NCI-H446 treated with DMSO at 0.1 percent for 48 hours (cell line): ENCODE measurements around the gene TMEM184B.

Experiments
- DNase-seq: peaks from one replicate; lab custom pipeline; 2025; lab: John Stamatoyannopoulos, UW

Gene TMEM184B

DNA sequence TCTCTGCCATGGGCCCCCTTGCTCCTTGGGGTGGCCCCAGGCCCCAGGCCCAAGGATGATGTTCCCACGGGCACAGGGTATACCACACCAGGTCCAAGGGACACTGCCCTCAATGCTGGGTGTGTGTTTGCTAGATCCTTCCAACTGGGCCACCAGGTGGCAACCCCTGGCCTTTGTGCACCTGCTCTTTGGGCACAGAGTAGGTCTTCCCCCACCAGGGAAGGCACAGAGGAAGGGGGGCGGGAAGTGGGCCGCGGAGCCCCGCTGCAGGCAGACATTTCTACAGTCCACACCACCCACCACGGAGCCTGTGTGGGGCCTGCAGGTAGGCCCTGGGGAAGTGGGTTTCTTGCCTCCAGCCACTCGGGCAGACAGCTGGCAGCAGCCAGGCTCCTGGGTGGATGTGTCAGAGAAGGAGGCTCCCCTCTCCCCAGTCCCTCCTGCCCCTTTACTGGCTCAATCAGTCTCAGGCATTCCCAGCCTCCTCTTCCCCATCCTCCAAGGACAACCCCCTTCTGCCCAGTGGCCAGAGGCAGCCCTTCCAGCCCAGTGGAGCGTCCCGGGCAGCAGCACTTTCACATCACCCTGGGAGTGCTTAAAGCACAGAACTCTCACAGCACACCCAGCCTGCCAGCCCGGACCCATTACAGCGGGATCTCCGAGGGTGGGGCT lies 49.4 kb downstream of the TMEM184B start:
- DNase-seq, result no peak

DNA sequence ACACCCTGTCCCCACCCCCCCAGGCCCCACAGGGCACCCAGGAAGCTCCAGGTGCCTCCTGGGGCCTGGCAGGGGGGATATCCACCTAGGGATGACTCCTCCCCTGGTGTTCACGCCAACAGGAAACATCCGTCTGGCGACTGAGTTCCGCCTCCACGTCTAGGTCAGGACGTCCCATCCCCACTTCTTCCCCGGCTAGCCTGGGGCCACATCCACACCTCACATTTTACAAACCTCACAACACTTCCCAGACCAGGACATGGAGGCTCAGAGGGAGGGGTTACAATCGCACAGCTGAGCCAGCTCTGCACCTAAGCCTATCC lies 50.1 kb downstream of the TMEM184B start:
- DNase-seq, result no peak

DNA sequence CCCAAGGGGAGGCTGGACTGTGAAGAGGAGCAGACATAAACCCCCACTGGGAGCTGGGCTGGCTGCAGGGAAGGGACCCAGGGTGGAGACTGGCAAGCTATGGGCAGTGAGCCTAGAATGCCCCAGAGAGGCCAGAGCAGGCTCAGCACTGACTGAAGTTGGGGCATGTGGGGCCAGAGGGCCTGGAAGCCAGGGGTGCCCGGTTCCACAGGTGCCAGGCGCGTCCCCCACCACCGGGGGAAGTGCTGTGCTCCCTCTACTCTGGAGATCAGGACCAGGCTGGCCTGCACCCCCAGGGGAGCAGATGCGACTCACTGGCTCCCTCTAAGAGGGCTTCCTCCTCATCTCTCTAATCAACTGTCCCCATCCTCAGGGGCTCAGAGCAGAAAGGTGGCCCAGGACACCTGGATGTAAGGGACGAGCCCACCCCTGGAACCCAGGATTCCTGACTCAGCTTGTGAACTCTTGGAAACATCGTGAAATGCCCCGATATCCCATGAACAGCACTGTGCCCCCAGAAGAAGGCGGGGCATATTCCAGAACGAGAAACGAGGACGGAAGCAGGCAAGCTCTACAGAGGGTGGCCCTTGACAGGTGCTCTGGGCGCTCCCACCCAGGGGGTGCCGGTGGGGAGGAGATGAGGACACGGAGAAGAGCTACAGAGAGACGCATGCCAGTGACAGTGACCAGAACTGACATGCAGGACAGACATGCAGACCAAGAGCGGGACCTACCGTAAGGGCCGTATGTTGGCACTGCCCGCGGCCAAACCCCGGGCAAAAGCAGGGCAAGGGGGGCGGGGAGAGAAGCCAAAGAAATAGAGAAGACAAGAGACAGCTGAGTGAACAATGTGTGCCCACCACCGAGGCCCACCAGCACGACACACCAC lies 50.7 kb downstream of the TMEM184B start:
- no peak for DNase-seq

DNA sequence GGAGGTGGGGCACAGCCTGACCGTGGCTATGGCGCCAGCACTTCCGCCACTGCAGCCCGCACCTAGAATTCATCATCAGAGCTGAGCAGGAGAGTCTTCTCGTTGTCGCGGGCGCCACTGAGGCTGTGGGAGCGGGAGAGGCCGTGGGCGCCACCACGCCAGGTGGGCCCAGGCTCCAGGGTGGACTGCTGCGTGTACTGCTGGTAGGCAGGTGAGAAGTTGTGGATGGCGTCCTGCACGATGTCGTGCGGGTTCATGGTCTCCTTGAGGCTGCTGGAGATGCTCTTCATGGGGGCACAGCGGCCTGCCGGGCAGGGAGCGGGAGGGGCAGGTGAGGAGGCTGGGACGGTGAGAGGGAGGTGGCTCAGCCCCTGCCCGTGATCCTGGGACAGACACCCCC lies 51.4 kb downstream of the TMEM184B start:
- no peak for DNase-seq

DNA sequence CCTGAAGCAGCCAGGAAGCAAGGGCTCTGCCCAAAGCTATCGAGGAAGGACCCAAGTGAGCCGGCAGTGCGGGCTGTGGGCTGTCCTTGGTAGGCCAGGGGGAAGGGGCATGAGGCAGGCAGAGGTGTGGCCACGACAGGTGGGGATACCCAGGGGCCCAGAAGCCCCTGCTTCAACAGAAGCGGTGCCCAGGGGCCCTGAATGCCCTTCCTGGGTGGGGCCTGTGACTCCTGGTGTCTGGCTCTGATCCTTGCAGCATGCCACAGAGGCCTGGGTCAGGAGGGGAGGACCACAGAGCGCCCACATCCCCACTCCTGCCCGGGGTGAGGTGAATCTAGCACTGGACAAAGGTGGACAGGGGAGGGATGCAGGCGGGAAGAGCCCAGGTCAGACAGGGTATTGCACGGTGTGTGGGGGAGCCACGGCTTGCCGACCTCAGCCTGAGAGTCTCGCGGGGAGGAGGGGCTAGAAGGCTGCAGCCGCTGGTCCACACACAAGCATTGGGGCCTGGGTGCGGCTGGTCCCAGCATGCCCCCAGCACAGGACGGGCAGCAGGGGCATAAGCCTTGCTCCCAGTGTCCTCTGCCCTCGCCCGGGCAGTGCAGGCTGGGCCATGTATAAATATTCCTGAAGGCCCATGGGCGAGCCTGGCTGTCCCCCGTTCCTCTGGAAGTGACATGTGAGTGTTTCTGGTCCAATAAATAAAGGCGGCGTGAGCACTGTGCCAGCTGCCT lies 52.0 kb downstream of the TMEM184B start:
- DNase-seq, result no peak

DNA sequence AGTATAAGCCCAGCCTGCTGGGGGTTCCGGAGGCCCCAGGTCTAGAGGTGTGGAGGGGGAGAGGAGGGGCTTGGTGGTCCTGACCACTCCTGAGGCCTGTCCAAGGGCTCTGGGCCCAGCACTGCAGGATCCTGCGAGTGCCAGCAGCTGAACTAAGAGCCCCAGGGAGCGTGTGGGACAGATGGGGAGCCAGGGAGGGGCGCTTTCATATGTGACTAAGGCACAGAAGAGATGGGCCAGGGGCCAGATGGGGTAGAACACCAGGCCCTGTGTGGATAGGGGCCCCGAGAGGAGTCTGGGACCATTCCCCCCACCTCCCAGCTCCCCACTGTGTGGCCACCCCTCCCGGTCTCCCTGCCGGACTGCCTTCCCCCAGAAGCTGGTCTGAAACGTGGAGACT lies 52.6 kb downstream of the TMEM184B start:
- no peak for DNase-seq

DNA sequence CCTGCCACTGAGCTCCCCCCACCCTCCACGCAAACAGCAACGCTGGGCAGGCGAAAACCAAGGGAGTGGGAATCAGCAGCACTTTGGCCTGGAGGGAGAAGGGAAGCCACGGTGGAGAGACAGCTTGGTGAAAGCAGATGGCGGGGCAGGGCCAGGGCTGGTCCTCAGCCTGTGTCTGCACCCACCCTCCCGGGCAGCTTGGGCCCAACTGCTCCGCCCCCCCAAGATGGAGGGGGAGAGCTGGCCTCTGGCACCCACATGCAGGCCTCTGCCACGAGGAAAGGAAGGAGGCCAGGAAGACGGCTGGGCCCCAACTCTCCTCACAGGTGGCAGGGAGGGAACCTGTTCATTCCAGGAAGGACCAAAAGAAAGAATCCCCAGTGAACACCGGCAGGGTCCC lies 53.2 kb downstream of the TMEM184B start:
- DNase-seq, result peak; percentile 33

DNA sequence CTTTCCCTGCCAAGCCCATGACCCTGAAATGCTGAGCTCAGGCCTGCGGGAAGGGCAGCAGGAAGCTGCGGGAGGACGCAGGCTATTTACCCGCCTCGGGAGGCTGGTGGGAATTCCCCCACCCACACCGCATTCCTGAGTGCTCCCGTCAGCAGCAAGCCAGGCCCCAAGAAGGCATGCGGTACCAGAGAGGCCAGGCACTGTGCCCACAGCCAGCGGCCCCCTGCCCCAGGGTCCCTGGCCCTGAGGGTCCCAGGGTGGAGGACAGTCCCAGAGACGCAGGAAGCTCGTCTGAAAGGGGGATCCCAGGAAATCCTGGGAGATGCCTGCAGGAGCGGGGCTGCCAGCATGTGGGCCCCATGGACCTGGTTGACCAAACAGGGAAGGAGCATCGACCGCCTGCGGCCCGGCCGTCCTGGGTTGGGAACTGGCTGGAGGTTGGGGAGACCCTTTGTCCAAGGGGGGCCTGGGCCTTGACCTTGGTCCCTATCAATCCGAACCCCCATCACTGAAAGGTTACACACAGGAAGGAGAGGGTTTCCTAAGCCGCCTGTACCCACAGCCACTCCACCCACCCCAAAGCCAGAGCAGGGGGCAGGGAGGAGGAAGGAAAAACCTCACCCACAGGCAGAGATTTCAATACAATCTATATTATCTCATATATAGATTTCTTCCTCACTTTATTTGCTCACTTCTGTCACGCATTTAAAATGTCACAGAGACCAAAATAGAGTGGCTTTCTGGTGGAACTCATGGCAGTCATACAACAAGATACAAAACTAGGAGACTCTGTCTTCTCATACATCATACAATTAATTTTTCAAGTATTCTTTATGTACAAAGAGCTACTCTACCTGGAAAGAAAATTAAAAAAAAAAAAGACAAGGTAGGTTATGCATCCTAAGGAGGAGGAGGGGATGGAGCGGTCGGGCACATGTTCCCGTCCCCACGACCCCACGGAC lies 53.9 kb downstream of the TMEM184B start:
- DNase-seq, result no peak

DNA sequence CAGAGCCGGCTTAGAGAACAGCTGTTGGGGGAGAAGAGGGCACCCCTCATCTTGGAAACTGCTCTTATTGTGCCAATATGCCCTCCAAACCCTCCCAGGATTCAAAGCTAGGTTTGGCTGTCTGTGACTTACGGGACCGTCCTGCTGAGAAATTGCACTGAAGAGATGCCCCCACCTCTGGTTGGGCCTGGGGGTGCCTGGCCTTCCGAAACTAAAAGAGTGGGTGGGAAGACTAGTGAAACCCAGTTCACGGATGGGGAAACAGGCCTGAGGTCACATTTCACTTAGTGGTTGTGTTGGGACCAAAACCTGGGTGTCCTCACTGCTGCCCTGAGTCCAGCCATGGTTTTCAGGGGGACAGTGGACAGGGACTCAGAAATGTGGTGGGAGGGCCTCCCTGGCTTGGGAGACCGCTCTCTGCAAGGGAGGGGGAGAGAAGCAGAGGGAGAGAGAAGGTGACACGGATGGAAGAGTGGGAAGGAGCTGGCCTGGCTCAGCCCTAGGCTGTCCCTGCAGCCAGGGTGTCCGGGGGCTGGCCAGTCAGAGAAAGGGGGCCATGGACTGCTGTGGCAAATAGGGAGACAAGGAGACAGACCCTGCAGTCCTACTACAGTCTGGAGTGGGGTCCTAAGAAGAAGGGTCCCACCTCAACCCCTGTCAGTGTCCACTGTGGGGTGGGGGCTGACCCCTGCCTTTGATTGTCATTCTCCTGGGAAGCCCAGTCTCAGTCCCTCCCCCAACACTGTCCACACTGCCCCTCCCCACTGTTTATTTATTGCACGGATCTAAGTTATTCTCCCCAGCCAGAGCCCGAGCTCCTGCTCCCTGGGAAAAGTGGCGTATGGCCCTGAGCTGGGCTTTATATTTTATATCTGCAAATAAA lies 57.4 kb downstream of the TMEM184B start:
- no peak for DNase-seq

DNA sequence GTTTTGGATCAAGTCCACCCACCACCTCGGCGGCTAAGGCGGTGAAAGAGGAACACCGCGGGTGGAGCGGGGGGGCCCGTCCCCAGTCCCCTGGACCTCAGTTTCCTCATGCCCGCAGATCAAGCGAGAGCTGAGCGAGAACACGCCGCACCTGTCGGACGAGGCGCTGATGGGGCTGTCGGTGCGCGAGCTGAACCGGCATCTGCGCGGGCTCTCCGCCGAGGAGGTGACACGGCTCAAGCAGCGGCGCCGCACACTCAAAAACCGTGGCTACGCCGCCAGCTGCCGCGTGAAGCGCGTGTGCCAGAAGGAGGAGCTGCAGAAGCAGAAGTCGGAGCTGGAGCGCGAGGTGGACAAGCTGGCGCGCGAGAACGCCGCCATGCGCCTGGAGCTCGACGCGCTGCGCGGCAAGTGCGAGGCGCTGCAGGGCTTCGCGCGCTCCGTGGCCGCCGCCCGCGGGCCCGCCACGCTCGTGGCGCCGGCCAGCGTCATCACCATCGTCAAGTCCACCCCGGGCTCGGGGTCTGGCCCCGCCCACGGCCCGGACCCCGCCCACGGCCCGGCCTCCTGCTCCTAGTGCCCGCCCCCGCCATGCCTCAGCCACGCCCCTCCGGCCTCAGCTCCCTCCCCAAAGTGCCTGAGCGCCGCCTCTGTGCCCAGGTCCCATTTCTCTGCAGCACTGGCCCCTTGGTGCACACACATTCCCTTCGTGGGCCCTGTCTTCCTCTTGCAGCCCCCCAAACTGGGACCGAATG lies 58.3 kb downstream of the TMEM184B start:
- DNase-seq, result no peak

DNA sequence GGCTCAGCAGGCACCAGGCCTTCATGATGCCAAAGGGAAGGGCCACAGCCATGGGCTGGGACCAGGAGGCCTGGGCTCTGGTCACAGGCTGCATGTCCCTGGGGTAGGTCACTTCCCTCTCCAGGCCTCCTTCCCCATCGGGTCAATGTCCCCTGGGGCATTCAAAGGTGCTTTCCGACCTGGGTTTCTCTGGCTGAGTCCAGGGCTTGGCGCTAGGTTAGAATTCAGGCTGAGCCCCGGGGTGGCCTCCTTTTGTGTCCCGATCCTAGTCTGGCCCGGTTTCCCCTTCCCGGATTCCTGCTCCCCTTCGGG lies 58.9 kb downstream of the TMEM184B start:
- no peak for DNase-seq

DNA sequence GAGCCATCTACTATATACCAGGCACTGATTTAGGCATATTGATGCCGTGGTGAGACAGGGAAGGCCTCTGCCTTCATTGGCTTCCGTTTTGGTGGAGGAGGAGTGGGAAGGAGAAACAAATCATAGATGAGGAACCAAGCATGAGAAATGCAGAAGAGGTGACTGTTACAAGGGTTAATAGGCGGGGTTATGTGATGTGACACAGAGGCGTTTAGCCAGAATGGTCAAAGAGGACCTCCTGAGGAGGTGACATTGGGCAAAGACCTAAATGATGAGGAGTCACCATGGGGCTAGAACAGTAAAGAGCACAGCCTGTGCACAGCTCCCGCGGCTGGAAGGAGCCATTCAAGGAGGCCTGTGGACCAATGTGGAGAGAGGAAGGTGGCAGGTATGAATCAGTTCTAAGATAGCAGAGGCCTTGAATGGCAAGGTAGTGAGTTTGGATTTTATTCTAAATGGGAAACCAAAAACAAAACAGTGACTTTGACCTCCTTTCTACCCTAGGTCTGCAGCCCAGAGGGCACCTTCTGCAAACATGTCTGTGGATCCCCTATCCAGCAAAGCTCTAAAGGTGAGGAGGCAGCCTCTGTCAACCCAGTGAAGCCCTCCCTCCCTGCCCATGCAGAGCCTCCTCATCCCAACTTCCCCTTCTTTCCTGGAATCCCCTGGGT lies 59.4 kb downstream of the TMEM184B start:
- no peak for DNase-seq

DNA sequence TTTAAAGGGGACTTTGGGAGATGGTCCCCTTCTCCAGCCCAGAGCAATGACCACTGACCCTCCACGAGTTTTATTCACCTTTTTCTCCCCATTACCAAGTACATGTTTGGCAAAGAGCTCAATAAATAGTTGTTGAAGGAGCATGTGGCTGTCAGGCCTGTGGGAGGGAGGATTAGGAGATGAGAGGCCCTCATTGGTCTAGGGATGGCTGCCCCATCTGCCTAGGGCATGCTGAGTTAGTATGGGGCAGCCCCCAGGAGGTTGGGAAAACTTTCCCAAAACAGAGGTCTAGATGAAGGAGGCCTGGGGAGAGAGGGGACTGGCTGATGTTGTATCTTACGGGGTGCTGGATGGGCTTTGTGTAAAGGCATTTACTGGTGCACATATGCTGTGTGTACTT lies 60.4 kb downstream of the TMEM184B start:
- no peak for DNase-seq

DNA sequence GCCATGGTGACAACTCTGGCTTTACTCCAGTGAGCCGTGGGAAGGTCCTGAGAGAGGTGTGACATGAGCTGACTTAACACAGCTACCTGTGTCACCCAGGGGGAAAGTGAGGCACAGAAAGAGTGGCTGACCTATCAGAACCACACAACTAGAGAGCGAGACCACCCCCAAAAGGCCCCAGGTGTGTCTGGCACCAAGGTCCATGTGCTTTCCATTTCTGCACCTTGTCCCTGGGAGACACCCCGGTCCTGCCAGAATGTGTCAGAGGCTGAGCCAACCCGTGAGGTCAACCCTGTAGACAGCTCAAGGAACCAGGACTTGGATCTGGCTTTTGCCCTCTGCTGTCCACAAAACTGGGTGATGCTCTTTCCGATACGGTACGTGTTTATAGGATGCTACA lies 61.3 kb downstream of the TMEM184B start:
- no peak for DNase-seq

DNA sequence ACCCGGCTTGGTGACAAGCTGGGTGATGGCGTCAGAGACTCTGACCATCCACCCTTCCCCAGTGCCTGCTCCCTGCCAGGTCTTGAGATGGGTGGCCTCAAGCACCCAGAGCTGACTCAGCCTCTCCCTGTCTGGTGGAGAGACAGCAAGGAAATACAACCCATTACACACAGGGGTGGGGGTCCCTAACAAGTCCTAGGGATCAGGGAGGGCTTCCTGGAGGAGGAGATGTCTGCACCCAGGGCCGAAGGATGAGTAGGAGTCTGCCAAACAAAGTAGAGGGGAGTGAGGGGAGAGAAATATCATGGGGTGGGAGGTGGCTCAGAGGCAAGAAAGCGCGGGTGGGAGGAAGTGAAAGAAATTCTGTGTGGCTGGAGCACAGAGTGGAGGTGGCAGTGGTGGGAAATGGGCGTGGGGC lies 64.2 kb downstream of the TMEM184B start:
- DNase-seq, result no peak

DNA sequence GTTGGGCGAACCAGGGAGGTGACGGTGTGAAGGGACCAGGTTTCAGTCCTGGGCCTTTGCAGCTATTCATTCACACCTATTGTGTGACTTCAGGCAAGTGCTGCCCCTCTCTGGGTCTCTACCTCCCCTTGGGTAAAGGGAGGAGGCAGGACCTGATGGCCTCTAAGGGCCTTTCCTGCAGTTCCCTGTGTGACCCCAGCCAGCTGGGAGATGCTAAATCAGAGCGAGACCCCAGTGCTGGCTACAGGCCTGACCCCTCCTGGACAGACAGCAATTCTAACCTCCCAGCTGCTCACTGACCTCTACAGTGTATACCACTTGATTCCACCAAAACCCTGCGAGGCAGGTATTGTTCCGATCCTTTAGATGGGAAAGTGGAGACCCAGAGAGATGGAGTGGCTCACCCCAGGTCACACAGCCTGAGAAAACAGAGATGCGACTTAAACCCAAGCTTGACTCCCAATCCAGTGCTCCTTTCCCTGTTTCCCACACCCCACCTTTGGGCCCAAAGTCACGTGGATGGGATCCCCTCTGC lies 64.8 kb downstream of the TMEM184B start:
- DNase-seq, result no peak

DNA sequence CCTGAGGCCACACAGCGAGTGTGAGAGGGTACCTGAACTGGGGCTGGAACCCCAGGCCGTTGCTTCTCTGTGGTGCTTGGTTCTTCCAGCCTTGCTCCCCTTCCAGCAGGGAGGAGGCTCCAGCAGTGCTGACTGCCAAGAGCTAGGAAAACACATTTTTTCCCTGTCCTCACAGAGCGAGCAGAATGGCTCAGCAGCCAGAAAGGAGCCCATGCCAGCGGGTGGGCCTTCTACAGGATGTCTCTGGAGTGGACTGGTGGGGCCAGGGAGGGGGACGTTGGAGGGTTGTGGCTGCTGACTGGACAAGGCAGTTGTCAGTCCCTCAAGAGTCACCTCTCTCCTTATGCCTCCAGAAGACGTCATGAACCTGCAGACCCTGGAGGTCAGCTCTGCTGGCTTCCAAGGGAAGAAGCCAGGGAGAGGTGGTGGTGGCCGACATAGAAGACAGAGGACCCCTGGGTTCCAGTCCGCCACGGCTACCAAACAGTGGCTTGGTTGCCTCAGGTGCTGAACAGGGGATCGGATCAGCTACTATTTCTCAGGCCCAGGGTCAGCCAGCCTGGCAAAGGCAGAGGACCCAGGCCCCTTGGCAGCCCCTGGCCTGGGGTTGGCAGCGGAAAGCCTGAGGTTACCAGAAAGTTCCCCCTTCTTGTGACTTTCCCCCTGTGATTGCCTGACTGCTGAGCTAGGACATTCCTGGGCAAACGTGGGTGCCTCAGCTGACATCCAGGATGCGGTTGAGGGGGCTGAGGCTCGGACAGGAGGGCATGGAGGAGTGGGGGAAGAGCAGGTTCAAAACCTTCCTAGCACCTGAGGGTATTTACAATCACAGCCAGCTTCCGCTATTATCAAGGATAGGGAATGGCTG lies 67.3 kb downstream of the TMEM184B start:
- DNase-seq, result peak; percentile 9

DNA sequence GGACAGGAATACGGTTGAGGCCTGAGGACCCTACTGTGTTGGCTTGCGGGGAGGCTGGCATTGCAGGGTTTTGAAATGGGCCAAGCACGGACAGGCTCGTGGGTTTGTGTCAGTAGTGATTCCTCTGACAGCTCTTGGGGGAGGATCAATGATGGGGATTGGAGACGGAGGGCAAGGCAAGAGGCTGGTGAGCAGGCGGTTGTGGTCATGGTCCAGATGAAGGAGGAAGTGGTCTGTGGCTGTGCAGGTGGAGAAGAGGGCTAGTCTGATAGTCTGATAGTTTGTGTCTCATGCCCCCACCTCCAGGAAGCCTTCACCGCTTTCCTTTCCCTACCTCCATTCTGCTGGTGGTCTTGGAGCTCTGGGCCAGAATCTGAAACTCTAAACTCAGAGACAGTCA lies 68.0 kb downstream of the TMEM184B start:
- no peak for DNase-seq
